ENCODE results near the gene LZTR1. TPM values are rescaled to one million over a fixed set of nuclear protein-coding genes. Genes with fewer than 3 reads are reported as not detected.
A peak's percentile ranks its signal among the peaks of the same experiment; 100 is the strongest.

The LZTR1 gene
- total and polyA plus RNA-seq, 10 donors: 21.9 to 76.2 (median 54.2) TPM

- H3K4me1 ChIP-seq: peaks cover 0 to 41% (median 12%) of the 10 kb centered on the region in 6 donors
- 91 to 95% (median 92%) methylated on average over 13 of the region's 13 CpGs for WGBS, 5 donors
- peaks cover 0 to 67% (median 42%) of the 10 kb centered on the region in 6 donors for H3K36me3 ChIP-seq
- no peak overlapping the region for H3K4me3 ChIP-seq
- intact Hi-C loops (cut with DNase I; ENCODE audit: low total_unique reads): no loop called here
- H3K9me3 ChIP-seq: no peaks in the 10 kb centered on the region
- H3K27me3 ChIP-seq (replicated peaks in 1 of 7): peaks cover 0 to 11% (median 0%) of the 10 kb centered on the region in 7 donors
- TF ChIP-seq POLR2AphosphoS5 (IDR thresholded peaks at IDR 0.05): no peak
- no peak overlapping the region for H3K27ac ChIP-seq
- peak; percentile 25 for DNase-seq
Observed at GRCh38 chr22:20952544-20953341, 29.4 kb upstream of the LZTR1 start.

- intact Hi-C loops (cut with DNase I; ENCODE audit: low total_unique reads): no loop called here
- DNase-seq: no peak
- H3K4me3 ChIP-seq: no peak overlapping the region
- peaks cover 0 to 43% (median 17%) of the 10 kb centered on the region in 6 donors for H3K4me1 ChIP-seq
- peaks cover 0 to 16% (median 0%) of the 10 kb centered on the region in 7 donors for H3K27me3 ChIP-seq (replicated peaks in 1 of 7)
- 75 to 91% (median 83%) methylated on average over 3 of the region's 3 CpGs for WGBS, 5 donors
- no peaks in the 10 kb centered on the region for H3K9me3 ChIP-seq
- no peak overlapping the region for H3K27ac ChIP-seq
- peaks cover 0 to 62% (median 42%) of the 10 kb centered on the region in 6 donors for H3K36me3 ChIP-seq
- no peak for TF ChIP-seq CTCF (IDR thresholded peaks at IDR 0.05 in 8 of 11, conservative IDR thresholded peaks at IDR 0.05 in 3 of 11)
Observed at GRCh38 chr22:20953342-20953608, 28.8 kb upstream of the LZTR1 start.

DNA sequence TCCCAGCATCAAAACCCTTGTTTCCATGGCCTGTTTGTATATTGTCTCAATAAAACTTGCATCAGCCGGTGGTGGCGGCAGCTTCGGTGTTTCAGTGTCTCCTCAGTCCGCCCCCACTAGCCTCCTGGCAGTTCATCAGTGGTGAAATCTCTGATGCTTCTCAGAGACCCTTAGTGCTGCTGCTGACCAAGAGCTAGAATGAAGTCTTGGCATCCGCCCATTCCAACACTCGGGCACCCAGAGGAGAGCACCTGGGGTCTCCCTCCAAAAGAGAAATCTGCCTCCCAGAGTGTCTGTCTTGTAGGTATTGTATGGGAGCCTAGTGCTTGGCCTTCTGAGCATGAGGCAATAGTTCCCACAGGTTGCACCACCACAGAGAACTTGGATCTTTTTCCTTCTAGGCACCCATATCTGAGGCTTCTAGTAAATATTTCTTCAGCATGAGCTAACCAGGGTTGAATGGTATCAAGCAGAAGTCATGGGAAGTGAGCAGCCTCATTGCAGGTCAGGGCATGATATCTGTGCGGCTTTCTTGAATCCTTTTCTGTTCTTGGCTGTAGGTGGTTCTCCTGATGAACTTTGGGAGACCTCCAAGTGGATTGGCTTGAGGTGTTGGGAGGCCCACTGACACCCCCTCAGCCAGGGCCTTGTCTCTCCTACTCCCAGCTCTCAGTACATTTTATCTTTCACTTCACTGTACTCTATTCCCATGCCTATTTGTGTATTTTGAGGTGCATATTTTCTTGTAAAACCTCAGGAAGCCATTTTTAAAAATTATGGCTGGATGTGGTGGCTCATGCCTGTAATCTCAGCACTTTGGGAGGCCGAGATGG is 28.2 kb upstream of the LZTR1 start:
- intact Hi-C loops (cut with DNase I; ENCODE audit: low total_unique reads): no loop called here
- H3K27ac ChIP-seq: no peak overlapping the region
- H3K4me1 ChIP-seq: peaks cover 0 to 40% (median 20%) of the 10 kb centered on the region in 6 donors
- no peak overlapping the region for H3K4me3 ChIP-seq
- peaks cover 0 to 57% (median 42%) of the 10 kb centered on the region in 6 donors for H3K36me3 ChIP-seq
- peaks cover 0 to 22% (median 0%) of the 10 kb centered on the region in 7 donors for H3K27me3 ChIP-seq (replicated peaks in 1 of 7)
- TF ChIP-seq POLR2A (IDR thresholded peaks at IDR 0.05) (no peak), POLR2AphosphoS5 (IDR thresholded peaks at IDR 0.05) (peak in 1 of 3 donors; percentile 18), CTCF (IDR thresholded peaks at IDR 0.05 in 8 of 11, conservative IDR thresholded peaks at IDR 0.05 in 3 of 11) (no peak)
- no peaks in the 10 kb centered on the region for H3K9me3 ChIP-seq
- no peak for DNase-seq
- 85 to 97% (median 90%) methylated on average over 8 of the region's 8 CpGs for WGBS, 5 donors

- peaks cover 0 to 41% (median 29%) of the 10 kb centered on the region in 6 donors for H3K36me3 ChIP-seq
- 72 to 88% (median 76%) methylated on average over 7 of the region's 7 CpGs for WGBS, 5 donors
Observed at GRCh38 chr22:20955548-20955947, 26.5 kb upstream of the LZTR1 start.

More at GRCh38 chr22:20955548-20955947, 26.5 kb upstream of the LZTR1 start:
- TF ChIP-seq CTCF (IDR thresholded peaks at IDR 0.05 in 8 of 11, conservative IDR thresholded peaks at IDR 0.05 in 3 of 11) (no peak), POLR2AphosphoS5 (IDR thresholded peaks at IDR 0.05) (no peak), POLR2A (IDR thresholded peaks at IDR 0.05) (no peak)
- Histone ChIP-seq H3K4me1 (peaks cover 0 to 29% (median 20%) of the 10 kb centered on the region in 6 donors), H3K27ac (no peak overlapping the region), H3K4me3 (no peak overlapping the region), H3K9me3 (no peaks in the 10 kb centered on the region), H3K27me3 (replicated peaks in 1 of 7) (peaks cover 0 to 31% (median 0%) of the 10 kb centered on the region in 7 donors)
- DNase-seq: peak; percentile 39
- intact Hi-C loops (cut with DNase I; ENCODE audit: low total_unique reads): no loop called here

Measured in spleen (tissue), 11 donors.